IPS DF 4.7 (cell line): ENCODE data around the gene LY86.

ENCODE experiments used
- DNase-seq: peaks from one replicate; pipeline ENCODE4 v3.0.0-alpha.2; 2013; ENCODE audit warnings: low spot score; ENCODE audit errors: extremely low read depth

Gene LY86

DNA sequence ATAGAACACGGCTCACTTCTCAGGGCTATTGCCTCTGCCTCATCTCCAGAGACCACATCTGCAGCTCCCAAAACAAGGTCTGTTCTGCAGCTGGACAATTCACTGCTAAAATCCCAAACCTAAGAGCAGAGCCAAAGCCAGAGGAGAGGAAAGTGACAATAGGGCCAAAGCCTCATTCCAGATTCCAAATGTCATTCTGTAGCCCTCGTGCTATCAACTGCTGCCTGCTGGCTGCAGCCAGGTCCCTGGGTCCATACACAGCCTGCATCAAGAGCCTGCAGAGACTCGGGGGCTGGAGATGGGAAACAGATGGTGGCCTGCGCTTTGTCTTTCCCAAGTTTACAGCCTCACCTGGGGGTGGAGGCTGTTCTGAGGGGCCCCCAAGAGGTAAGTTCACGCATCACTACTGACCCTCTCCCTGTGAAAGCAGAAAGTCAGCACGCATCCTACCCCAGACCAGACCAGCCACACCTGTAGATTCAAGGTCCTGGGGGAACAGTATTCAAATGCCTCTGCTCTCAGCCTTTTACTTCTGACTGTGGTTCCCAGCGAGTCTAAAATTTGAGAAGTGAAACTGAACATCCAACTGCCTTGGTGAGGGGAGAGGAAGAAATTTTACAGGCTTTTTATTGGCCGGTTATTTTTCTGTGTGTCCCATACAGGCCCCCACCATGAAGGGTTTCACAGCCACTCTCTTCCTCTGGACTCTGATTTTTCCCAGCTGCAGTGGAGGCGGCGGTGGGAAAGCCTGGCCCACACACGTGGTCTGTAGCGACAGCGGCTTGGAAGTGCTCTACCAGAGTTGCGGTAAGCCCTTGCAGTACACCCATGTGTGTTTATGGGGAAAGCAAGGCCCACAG, at the start of gene LY86:
TSS of gene LY86 (plus strand) at position 657 of the 860 bp plus-strand sequence. CDS start at position 672, 15 bp downstream.
- DNase-seq = no peak

DNA sequence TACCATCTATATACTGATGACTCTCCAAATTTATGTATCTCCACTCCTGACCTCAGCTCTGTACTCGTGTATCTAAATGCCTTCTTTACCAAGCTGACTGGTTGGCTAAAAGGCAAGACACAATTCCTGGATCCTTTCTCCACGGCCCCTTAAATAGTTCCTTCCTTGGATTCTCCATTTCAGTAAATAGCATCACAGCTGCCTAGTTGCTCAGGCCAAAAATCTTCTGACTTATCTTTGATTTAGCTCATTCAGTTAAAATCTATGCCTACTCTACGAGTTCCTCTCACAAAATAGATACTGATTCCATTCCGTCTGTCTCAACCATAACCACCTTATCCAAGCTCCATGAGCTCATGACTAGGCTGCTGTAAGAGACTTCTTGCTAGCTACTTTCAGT, 49.5 kb upstream of the LY86 start:
- DNase-seq = no peak

DNA sequence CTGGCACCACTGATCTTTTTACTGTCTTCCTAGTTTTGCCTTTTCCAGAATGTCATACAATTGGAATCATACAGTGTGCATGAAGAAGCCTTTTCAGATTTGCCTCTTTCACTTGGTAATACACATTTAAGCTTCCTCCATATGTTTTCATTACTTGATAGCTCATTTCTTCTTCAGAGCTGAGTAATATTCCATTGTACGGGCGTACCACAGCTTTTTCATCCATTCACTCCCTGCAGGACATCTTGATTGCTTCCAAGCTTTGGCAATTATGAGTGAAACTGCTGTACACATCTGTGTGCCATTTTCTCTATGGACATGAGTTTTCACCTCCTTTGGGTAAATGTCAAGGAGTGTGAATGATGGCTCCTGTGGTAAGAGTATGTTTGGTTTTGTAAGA, 46.2 kb upstream of the LY86 start:
- no peak for DNase-seq

DNA sequence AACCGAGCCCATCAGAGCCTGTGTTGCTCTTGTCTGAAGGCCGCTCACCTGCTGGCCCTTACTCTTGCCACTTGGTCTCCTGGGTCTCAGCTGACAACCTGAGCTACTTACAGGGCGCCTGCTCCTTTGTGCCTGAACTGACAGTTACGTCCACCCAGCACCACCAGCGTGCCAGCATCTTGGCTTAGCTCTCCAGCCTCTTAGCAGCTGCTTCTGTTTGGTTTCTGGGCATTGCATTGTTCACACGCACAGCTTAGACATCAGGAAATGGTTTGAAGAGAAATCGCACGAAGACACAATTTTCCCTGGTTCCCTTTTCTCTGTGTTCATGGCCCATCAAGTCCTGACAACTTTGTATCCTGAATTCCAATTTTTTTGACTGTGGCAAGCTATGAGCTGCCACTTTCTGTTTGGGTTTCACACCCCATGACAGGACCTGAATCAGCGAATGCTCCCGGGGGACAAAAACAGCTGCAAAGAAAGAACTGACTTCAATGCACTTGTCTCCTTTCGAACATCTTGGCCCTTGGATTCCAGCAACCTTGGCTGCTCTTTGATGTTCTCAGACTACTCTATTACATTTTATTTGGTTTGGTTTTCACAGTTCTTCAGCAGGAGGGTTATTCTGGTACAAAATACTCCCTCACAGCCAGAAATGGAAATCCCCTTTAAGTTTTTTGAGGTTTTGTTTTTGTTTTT, 45.2 kb upstream of the LY86 start:
- no peak for DNase-seq

DNA sequence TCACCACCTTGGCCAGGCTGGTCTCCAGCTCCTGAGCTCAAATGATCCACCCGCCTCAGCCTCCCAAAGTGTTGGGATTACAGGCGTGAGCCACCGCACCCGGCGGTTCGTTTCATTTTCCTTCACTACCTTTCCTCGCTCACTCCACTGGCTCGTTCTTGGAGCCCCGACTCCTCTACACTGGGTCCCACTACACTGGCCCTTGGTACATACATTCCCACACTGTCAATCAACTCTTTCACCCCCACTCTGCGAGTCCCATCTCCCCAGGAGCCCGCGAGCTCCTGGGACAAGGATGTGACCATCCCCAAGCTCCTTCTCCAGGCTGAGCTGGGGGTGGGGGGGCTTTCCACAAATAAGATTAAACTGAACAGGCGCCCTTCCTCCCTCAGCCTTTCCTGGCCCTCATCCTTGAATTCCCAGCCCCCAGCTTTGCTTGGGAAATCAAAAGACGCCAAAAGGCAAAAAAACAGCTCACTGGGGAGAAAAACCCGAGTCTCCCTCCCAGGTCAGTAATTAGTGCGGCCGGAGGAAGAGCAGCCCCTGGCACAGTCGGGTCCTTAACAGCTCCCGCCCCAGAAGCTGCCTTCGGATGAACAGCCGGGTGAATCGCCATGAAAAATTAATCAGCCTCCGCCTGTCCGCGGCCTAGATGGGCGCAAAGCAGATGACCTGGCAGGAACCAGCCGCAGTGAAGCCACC, 42.8 kb upstream of the LY86 start:
- DNase-seq = no peak

DNA sequence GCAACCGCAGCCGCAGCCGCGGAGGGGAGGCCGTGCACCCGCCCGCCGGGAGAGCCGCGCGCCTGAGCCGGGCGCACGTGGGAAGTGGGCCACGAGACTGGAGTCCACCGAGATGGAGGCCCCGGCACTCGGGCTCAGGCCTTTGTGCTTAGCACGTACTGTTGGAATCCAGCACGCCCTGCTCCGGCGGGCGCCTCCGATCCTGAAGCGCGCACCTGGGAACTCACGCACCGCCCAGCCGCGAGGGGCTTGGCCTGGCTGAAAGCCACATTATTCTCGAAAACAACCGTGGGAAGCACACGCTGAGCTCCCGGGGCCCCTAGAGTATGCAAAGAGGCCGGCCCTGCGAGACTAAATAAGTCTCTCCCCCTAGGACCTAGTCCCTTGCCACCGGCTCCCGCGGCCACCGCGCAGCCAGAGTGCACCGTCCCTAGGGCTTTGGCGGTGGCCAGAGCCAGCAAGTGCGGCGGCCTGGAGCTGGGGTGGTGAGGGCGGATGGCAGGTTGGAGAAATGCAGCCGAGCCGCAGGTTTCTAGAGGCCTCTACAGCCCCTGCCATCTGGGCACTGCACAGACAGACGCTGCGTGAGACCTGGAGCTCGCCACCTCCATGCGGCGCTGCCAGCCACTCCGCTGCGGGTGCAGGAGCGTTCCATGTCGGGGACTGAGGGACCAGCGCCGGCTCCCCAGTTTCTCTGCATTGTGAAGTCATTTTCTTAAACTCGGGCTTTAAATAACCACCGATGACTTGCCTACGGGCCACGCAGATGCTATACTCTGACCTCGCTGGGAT, 42.0 kb upstream of the LY86 start:
- DNase-seq = no peak

DNA sequence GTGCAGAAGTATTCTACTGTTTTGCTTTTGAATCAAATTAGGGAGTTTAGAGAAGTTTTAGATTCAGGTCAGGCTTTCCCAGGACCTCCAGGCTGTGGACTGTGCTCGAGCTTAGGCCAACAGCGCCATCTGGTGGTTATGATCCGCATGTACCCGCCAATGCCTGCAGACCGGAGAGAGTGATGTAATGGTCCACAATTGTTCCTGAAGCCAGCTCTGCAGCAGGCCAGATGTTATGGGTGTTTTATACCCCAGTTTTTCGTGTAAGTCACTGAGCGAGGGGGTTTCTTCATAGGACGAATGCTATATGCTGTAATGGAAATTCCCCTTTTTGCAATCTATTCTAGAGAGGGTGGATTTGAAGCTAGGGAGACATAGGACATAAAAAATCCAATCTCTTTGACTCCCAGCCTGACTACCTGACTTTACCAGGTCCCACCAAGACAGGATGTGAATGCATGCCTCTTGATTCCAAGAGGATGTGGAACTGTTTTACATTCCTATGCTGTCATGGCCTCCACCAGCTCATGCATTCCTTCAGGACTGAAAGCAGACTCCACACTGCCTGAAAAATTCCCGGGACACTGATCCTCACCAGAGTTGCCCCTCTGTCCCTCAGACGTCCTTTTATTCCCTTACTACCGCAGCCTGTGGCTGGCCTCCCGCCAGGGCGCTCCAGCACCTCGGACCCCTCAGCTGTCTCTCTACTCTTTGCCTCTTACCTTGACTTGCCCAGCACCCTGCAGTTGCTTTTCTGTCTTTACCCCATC, 41.2 kb upstream of the LY86 start:
- DNase-seq = peak; percentile 81

DNA sequence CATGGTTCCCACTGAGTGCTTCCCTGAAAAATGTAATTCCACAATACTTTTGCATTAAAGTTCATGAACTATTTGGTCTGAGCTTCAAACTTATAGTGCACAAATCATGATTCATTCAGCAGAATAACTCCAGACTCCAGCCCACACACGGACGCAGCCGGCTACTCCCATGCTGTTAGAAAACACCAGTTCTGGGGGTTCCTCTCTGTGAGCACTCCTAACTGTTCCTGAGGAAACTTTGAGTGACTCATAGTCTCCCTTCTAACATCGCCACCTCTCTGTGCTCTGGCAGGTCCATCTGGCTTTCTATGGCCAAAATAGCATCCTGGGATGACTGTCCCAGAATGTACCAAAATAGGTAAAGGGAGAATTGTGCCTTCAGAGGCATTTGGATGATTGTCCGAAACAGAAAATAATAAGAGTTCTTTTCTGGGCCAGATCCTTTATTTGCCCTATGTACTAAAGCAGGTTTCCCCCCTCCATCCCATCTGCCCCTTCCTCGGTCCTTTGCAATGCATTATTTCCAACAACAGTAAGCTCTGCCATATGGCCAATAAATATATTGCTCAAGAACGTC, 32.3 kb upstream of the LY86 start:
- no peak for DNase-seq

DNA sequence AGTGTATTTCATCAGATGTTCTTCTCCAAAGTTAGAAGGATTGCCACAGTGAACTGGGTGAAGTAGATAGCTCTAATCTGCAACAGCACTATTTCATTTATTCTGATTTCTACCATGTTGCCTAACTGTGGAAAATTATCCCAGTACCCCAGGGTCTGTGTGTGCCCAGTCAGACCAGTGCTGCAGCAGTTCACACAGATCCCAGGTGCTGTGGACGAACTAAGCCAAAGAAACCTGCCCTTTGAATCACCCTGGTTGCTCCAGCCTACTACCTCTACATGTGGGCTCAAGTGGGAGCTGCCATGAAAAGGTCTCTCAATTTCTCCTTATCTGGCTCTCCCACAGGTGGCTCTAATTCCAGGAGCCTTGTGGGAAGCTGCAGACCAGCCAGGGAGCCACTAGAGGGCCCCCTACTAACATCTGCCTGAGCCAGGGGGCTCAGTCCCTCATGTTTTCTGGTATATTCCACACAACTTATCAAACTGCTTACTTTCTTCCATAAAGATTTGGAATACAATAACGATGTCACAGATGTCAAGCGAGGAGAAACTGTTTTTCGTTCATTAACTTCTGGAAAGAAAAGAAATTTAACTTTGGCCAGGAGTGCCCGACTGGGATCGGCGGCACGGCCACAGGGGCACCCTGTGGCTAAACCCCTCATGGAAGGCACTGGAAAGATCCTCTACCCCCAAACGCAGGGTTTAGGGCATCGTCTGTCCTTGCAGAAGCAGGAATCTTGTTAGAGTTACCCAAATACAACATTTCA, 31.6 kb upstream of the LY86 start:
- peak; percentile 49 for DNase-seq

DNA sequence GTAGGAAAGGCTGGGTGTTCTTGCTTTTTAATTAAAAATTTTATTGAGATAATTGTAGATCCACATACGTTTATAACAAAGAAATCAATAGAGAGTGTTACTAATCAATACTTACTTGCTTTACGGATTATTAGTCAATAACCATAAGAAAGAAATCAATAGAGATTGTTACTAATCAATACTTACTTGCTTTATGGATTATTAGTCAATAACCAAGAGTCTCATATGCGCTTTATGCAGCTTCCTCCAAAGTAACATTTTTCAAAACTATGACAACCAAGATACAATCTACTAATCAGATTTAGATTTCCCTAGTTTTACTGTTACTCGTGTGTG, 31.0 kb upstream of the LY86 start:
- no peak for DNase-seq

DNA sequence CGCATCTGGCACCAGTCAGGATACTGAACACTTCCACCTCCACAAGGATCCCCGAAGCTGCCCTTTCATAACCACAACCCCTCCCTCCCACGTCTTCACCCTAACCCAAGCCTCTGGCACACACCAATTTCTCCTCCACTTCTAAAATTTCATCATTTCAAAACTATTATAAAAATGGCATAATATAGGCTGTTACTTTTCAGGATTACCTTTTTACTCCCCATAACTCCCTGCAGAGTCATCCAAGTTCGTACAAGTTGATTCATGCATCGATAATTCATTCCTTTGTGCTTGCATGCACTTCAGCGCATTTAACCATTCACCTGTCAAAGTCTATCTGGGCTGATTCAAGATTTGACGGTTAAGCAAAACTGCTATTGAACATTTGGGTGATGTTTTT, 30.6 kb upstream of the LY86 start:
- DNase-seq = no peak

DNA sequence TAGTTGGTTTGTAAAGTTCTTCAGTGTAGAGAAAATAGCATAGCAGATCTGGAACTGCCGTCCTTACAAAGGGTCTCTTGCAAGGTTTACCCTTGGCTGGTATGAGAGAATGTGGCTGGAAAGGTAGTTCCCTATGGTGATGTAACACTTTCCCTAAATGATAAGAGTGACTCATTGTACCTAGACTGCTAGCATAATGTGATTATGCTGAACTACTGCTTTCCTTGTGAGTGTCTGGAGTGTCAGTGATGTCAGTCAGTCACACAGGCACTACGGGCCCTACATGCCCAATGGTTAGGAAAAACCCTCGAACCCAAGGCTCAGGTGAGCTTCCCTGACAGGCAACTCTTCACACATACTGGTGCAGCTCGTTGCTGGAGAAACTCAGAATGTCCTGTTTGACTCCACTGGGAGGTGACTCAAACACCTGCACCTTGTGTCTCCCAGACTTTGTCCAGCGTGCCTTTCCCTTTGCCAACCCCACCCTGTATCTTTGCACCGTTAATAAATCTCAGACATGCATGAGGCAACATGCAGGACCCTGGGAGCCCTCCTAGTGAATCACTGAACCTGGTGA, 28.4 kb upstream of the LY86 start:
- DNase-seq = no peak

DNA sequence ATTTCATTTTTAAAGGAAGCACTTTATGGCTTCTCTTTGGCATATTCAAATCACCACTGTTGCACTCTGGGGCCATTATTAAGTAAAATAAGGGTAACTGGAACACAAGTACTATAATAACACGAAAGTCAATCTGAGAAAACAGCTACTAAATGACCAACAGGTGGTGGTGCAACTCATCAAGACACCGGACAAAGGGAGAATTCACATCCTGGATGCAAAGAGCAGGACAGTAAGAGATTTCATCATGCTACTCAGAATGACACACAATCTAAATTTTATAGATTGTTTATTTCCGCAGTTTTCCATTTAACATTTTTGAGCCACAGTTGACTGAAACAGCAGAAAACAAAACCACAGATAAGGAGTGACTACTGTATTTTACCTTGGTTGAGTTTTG, 27.6 kb upstream of the LY86 start:
- DNase-seq = no peak

DNA sequence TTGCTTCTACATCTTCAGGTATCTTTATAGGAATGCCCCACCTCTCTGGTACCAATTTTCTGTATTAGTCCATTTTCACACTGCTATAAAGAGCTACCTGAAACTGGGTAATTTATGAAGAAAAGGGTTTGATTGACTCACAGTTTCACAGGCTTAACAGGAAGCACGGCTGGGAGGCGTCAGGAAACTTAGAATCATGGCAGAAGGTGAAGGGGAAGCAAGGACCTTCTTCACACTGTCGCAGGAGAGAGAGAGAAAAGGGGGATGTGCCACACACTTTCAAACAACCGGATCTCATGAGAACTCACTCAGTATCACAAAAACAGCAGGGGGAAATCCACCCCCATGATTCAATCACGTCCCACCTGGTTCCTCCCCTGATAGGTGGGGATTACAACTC, 24.4 kb upstream of the LY86 start:
- no peak for DNase-seq

DNA sequence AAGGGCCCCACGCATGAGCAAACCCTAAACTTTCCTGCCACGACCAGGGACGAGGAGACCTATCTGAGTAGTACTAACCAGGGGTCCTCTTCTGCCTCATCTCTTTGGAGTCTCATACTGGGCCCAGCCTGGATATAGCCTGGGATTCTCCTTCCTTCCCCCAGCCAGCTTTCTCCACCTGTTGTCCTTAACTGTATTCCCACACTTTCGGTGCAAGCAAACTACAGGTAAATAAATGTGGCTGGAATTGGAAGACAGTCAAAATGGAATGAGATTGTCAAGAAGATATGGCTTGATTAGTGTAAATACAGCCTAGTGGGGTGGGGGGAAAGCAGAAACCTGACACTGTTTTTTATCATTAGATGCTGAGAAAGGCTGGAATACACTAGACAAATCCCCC, 23.5 kb upstream of the LY86 start:
- DNase-seq = no peak

DNA sequence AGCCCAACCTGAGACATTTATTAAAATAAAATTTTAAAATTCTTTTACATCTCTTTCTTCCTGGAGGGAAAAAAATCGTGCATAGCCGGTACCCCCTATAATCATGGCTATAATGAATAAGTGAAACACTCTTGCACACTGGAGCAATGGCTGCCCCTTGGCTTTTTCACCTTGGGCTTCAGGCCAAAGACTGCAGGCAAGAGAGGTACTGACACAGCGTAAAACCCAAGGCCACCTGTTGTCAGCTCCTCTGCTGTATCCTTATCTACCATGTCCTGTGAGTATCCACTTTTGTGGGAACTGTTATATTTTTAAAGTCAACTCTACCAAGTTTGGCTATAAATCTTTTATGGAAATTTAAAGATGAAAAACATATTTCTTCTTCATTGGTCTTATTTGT, 23.0 kb upstream of the LY86 start:
- no peak for DNase-seq

DNA sequence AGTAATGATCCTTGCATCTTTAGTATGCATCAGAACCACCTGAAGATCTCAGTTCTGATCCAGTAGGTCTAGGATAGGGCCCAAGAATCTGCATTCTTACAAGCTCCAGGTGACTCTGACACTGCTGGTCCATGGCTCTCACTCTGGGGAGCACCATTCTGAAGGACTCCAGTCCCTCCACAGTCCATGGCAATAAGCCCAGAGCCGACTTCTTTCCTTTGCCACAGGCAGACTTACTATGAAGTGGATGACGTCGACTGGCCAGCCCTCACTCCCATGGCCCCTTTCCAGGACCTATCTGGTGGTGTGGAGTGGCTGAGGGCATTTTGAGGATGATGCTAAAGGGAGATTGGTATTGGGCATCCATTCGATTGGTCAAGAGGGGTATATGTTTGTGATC, 21.8 kb upstream of the LY86 start:
- DNase-seq = no peak

DNA sequence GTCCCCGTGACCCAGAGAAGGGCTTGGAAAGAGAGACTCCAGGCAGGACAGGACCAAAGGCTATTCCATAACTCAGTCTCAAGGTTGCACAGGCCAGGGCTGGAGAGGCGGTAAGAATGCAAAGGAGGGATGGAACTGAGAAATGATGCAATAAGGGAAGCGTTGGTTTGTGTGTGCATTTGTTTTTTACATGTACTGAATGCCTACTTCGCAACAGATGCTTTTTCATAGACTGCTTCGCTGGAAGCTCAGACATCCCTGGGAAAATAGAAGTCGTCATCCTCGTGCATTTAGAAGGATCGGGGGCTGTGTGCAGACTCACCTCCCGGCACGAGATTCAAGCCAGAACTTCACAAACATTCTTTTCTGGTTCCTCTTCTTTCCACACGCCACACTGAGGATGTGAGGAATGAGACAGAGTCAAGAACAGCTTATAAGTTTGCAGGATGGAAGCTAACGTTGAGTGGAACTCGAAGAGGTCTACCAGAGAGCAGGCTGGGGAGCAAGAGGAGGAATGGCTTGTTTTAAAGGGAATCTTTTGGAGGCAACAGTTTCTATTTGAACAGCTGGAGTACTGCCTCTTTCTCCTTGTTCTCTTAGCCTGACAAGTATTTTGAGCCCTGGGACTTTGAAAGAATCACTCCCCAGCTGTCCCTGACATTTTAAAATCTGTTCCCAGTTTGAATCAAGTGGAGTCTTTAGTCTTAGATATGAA, 19.3 kb upstream of the LY86 start:
- DNase-seq = no peak

DNA sequence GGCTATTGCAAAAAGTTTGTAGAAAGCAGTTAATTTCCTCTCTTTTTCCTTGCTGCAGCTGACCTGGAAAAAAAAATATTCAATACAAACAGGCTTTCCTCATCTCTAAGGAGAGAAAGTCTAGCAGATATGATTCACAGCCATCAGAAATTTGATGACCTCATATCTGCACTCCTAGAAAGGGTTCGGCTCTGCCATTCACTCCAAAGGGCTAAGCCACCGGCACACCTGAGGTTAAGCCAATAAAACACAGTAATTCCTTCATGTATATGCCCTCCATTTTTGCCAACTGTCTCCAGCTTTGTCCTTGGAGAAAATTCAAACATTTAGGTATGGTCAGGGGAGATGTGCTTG, 18.7 kb upstream of the LY86 start:
- no peak for DNase-seq
